Measurements from ENCODE around the gene TSPAN4.

- no peak for TF ChIP-seq CTCF (IDR thresholded peaks at IDR 0.05; ENCODE audit: low read depth, low read length)
- TF ChIP-seq EZH2phosphoT487 (IDR thresholded peaks at IDR 0.05; ENCODE audit: low read depth) = no peak
Measured at GRCh38 chr11:914747-915501, 72.3 kb downstream of the TSPAN4 start.
